ENCODE data around the gene CLEC20A.

DNA sequence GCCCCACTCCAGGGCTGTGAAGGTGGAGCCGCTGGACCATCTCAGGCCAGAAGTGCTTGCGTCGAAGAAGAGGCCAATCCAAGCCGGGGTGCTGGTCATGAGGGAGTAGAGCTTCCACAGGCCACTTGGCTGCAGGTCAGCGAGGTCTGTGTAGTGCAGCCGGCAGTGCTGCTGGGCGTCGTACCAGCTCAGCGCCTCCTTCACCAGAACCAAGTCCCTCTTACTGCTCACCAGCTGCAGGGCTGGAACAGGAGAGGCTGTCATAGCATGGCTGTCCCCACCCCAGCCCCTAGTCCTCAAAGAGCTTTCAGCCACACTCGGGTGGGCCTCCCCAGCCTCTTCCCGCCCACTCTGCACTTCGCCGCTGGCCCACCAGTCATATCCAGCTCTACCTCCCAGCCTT lies 2.2 kb downstream of the CLEC20A start:
- TF ChIP-seq ZNF274 (IDR thresholded peaks at IDR 0.05; ENCODE audit: low read depth, low read length) (no peak), YY1 (IDR thresholded peaks at IDR 0.05; ENCODE audit: insufficient read depth, insufficient read length) (no peak)

Data from NT2/D1 (cell line).